A673 (cell line): ENCODE measurements around the gene FIP1L1. TPM values are rescaled to one million over a fixed set of nuclear protein-coding genes. Genes with fewer than 3 reads are reported as not detected.

Source experiments
- BruUV-seq: library from RNA; stranded (reverse); fragments of 400-500 nt; replicated peaks from 2 replicates; lab custom pipeline; 2021; lab: Mats Ljungman, UMichigan
- CTCF ChIA-PET: fragments of 300-600 bp; sonication (Branson Sonifier 250); formaldehyde crosslinking; loops from one replicate; lab custom pipeline; 2022; ENCODE audit warnings: antibody characterized with exemption; lab: Charles Lee
- POLR2A ChIA-PET: fragments of 300-600 bp; sonication (Branson Sonifier 250); formaldehyde crosslinking; loops from one replicate; lab custom pipeline; 2022; ENCODE audit warnings: antibody characterized with exemption; ENCODE audit not compliant: low non-redundant PET; lab: Charles Lee
- DNase-seq: peaks from one replicate; pipeline ENCODE4 v3.0.0-alpha.2; 2015; ENCODE audit warnings: low spot score
- H3K27ac ChIP-seq: fragments of 200-600 bp; sonication (generic); 2 replicates; pipeline ENCODE4 v1.5.1; 2016; ENCODE audit warnings: mixed run types, low read depth, mild to moderate bottlenecking, mixed read lengths, antibody characterized with exemption, low read length; ENCODE audit not compliant: poor library complexity, severe bottlenecking
- H3K27me3 ChIP-seq: fragments of 200-600 bp; sonication (generic); replicated peaks from 2 replicates; pipeline ENCODE4 v1.6.1; 2017; ENCODE audit warnings: mixed run types, low read depth, mild to moderate bottlenecking, mixed read lengths, antibody characterized with exemption, low read length; ENCODE audit not compliant: insufficient read depth, poor library complexity
- H3K36me3 ChIP-seq: fragments of 200-600 bp; sonication (generic); 2 replicates; pipeline ENCODE4 v1.6.1; 2016; ENCODE audit warnings: mixed run types, mild to moderate bottlenecking, mixed read lengths, antibody characterized with exemption, low read length; ENCODE audit not compliant: insufficient read depth, poor library complexity, severe bottlenecking
- H3K4me1 ChIP-seq: fragments of 200-600 bp; sonication (generic); 2 replicates; pipeline ENCODE4 v1.6.1; 2017; ENCODE audit warnings: mixed run types, mild to moderate bottlenecking, mixed read lengths, antibody characterized with exemption, low read length; ENCODE audit not compliant: insufficient read depth, poor library complexity, severe bottlenecking
- H3K4me3 ChIP-seq: fragments of 200-600 bp; sonication (generic); 2 replicates; pipeline ENCODE4 v1.5.1; 2016; ENCODE audit warnings: low read depth, mixed run types, mild to moderate bottlenecking, mixed read lengths, low read length; ENCODE audit not compliant: poor library complexity, severe bottlenecking
- H3K9me3 ChIP-seq: fragments of 200-600 bp; sonication (generic); 2 replicates; pipeline ENCODE4 v1.6.1; 2016; ENCODE audit warnings: mixed run types, low read depth, mild to moderate bottlenecking, mixed read lengths, antibody characterized with exemption, low read length; ENCODE audit not compliant: poor library complexity, severe bottlenecking
- EZH2 ChIP-seq: fragments of 200-600 bp; sonication (generic); IDR thresholded peaks from 2 replicates; pipeline ENCODE4 v1.6.1; 2017; ENCODE audit warnings: borderline replicate concordance, low read depth, mild to moderate bottlenecking, mixed read lengths, antibody characterized with exemption, low read length; ENCODE audit not compliant: poor library complexity, severe bottlenecking
- intact Hi-C: fragments of 100-400 bp; cut with micrococcal nuclease; formaldehyde crosslinking; loops from one replicate; pipeline ENCODE4 v1.10.0; 2022; ENCODE audit not compliant: unreplicated experiment
- total RNA-seq: library from RNA; stranded (reverse); gene quantifications from 2 replicates; pipeline ENCODE4 v1.2.3, GENCODE V29; 2021
- TF ChIP-seq, protein P1 (sequence below): fragments of 300-800, 200-600 bp; sonication (generic); conservative IDR thresholded peaks from 2 replicates; pipeline ENCODE4 v1.5.1; 2017; ENCODE audit warnings: low read depth, mild to moderate bottlenecking, antibody characterized with exemption, low read length, moderate library complexity, mixed read lengths

The FIP1L1 gene
- total RNA-seq, 1 experiment from 2014 or later, result 30.9 TPM

DNA sequence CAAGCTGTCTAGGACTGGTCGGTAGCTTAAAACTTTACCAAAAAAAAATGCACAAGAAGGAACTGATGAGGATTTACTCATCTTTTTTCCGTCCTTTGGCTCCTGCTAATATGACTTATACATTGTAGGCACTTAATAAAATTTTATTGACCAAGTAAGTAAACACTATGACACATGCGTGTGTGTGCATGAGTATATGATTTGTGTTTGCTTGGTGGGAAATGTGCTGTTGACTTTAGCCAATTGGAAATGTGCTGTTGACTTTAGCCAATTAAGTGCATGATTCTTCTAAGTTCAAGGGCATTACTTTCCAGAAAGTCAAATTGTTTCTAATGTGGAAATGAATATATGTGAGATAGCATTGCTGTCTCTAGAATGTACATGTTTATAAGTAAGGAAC, 78.3 kb downstream of the FIP1L1 start:
- ChIA-PET POLR2A (no interaction called here), CTCF (no interaction called here)
- H3K27ac ChIP-seq, result no peak overlapping the region
- H3K9me3 ChIP-seq, result no peaks in the 10 kb centered on the region
- no peaks in the 10 kb centered on the region for H3K4me1 ChIP-seq
- no peak overlapping the region for H3K4me3 ChIP-seq
- no peak for TF ChIP-seq EZH2
- TF ChIP-seq, protein P1, sequence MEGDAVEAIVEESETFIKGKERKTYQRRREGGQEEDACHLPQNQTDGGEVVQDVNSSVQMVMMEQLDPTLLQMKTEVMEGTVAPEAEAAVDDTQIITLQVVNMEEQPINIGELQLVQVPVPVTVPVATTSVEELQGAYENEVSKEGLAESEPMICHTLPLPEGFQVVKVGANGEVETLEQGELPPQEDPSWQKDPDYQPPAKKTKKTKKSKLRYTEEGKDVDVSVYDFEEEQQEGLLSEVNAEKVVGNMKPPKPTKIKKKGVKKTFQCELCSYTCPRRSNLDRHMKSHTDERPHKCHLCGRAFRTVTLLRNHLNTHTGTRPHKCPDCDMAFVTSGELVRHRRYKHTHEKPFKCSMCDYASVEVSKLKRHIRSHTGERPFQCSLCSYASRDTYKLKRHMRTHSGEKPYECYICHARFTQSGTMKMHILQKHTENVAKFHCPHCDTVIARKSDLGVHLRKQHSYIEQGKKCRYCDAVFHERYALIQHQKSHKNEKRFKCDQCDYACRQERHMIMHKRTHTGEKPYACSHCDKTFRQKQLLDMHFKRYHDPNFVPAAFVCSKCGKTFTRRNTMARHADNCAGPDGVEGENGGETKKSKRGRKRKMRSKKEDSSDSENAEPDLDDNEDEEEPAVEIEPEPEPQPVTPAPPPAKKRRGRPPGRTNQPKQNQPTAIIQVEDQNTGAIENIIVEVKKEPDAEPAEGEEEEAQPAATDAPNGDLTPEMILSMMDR, result no peak
- intact Hi-C loops, result no loop called here
- H3K27me3 ChIP-seq, result no peaks in the 10 kb centered on the region
- H3K36me3 ChIP-seq, result peaks cover 6% of the 10 kb centered on the region
- no peak for DNase-seq
- BruUV-seq, result no TSS peak

DNA sequence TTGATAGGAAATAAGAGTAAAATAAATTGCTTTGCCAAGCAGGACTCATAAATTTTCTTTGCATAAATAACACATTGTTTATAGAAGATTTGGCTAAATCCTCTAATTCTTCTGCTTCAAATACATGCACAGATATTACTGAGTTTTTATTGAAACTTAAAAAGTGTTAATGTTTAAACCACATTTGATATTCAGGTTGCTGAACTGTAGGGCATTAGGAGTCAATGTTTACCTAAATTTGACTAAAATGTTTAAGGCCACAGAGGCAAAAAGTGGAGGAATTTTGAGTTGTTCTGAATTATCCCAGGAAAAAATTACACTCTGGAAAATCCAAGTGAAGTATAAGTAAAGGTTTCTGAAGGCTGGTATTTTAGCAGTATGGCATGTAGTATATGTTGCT, 78.7 kb downstream of the FIP1L1 start:
- H3K27me3 ChIP-seq, result no peaks in the 10 kb centered on the region
- no peaks in the 10 kb centered on the region for H3K4me1 ChIP-seq
- CTCF ChIA-PET, result no interaction called here
- no peaks in the 10 kb centered on the region for H3K9me3 ChIP-seq
- POLR2A ChIA-PET, result no interaction called here
- H3K27ac ChIP-seq, result no peak overlapping the region
- BruUV-seq, result no TSS peak
- H3K4me3 ChIP-seq, result no peak overlapping the region
- intact Hi-C loops, result no loop called here
- no peak for DNase-seq
- no peak for TF ChIP-seq EZH2
- TF ChIP-seq, protein P1, result no peak
- peaks cover 6% of the 10 kb centered on the region for H3K36me3 ChIP-seq

DNA sequence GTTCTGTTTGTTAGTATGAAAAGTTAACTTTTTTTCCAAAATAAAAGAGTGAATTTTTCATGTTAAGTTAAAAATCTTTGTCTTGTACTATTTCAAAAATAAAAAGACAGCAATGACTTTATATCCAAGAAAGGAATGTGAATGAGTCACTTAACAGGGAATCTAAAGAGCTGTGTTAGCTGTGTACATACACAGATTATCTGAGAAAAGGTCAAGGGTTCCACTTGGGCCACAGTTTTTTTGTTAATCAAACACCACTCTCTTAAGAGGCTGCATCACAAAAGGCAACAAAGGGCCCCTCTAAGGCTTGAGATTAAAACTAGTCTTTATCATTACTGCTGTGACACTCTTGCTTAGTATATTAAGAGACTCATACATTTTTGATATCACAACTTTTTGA, 82.1 kb downstream of the FIP1L1 start:
- DNase-seq, result no peak
- CTCF ChIA-PET, result no interaction called here

More for the DNA sequence above, 82.1 kb downstream of the FIP1L1 start:
- H3K36me3 ChIP-seq, result peaks cover 11% of the 10 kb centered on the region
- POLR2A ChIA-PET, result no interaction called here
- no peak overlapping the region for H3K27ac ChIP-seq
- intact Hi-C loops, result no loop called here
- H3K9me3 ChIP-seq, result no peaks in the 10 kb centered on the region
- TF ChIP-seq, protein P1, result no peak
- TF ChIP-seq EZH2, result no peak
- no peaks in the 10 kb centered on the region for H3K4me1 ChIP-seq
- H3K27me3 ChIP-seq, result no peaks in the 10 kb centered on the region
- H3K4me3 ChIP-seq, result no peak overlapping the region
- BruUV-seq, result no TSS peak
